Esophagus muscularis mucosa (tissue), 4 donors: ENCODE results near the gene RABIF. TPM values are rescaled to one million over a fixed set of nuclear protein-coding genes. Genes with fewer than 3 reads are reported as not detected.

Experiments used
- DNase-seq: peaks from one replicate; pipeline ENCODE4 v3.0.0-alpha.2; 2017; ENCODE audit errors: extremely low spot score
- H3K27ac ChIP-seq, 4 donors: fragments of 200-600 bp; sonication (generic); replicated peaks in 1 of 4; 1 replicate in 3 of 4; 2 replicates in 1 of 4; pipeline ENCODE4 v1.5.1; 2016 to 2019; ENCODE audit warnings: mild to moderate bottlenecking in 1 of 4
- H3K27me3 ChIP-seq, 4 donors: fragments of 200-600 bp; sonication (generic); one replicate each; pipeline versions ENCODE4 v1.5.1 to v1.6.0; 2016 to 2019
- H3K36me3 ChIP-seq, 4 donors: fragments of 200-600 bp; sonication (generic); one replicate each; pipeline ENCODE4 v1.5.1; 2016 to 2019
- H3K4me1 ChIP-seq, 4 donors: fragments of 200-600 bp; sonication (generic); one replicate each; pipeline ENCODE4 v1.5.1; 2016 to 2019
- H3K4me3 ChIP-seq, 4 donors: fragments of 200-600 bp; sonication (generic); 1 replicate in 2 of 4; 2 replicates in 2 of 4; pipeline ENCODE4 v1.5.1; 2016 to 2019; ENCODE audit warnings: mild to moderate bottlenecking in 4 of 4, moderate library complexity in 1 of 4
- H3K9me3 ChIP-seq, 4 donors: fragments of 200-600 bp; sonication (generic); 1 replicate in 3 of 4; 2 replicates in 1 of 4; pipeline ENCODE4 v1.5.1; 2016 to 2019
- CTCF ChIP-seq, 3 experiments: fragments of 200-600 bp in 2 of 3; fragments of 450-650 bp in 1 of 3; sonication (generic) in 2 of 3; IDR thresholded peaks; one replicate each; pipeline ENCODE4 v1.5.1; 2017 to 2019; ENCODE audit warnings: antibody characterized with exemption in 3 of 3, mild to moderate bottlenecking in 2 of 3, moderate library complexity in 1 of 3
- EP300 ChIP-seq: sonication (generic); formaldehyde crosslinking; IDR thresholded peaks from one replicate; pipeline ENCODE4 v1.6.1; 2017; ENCODE audit warnings: antibody characterized with exemption
- POLR2A ChIP-seq: fragments of 450-650 bp; IDR thresholded peaks from one replicate; pipeline ENCODE4 v1.6.1; 2017; ENCODE audit warnings: antibody characterized with exemption, moderate library complexity, mild to moderate bottlenecking, low read depth
- POLR2AphosphoS5 ChIP-seq, 2 donors: sonication (generic); formaldehyde crosslinking; IDR thresholded peaks; one replicate each; pipeline ENCODE4 v1.6.1; 2017; ENCODE audit warnings: antibody characterized with exemption in 2 of 2
- WGBS: methylation state at CpG from one replicate; pipeline ENCODE4 v1.1.5; 2018; 5-methylcytosine and 5-hydroxymethylcytosine counted together
- intact Hi-C: fragments of 100-400 bp; cut with DNase I; formaldehyde crosslinking; loops from one replicate; pipeline ENCODE4 v1.15.1; 2023
- total RNA-seq, 4 donors: library from RNA; depleted of rRNA; stranded (reverse); fragments of >200 nt; gene quantifications; one replicate each; pipeline versions ENCODE4 v1.1.0 to v1.2.1, GENCODE V29; 2016

The RABIF gene
- total RNA-seq, 4 donors from 2014 or later, result 4.5 to 8.3 (median 6.9) TPM

- no peak overlapping the region for H3K27ac ChIP-seq
- intact Hi-C loops, result no loop called here
- no peak overlapping the region for H3K4me3 ChIP-seq
- no peak for DNase-seq
- no peaks in the 10 kb centered on the region for H3K9me3 ChIP-seq
- TF ChIP-seq CTCF (IDR thresholded peaks at IDR 0.05) (no peak), POLR2A (no peak), EP300 (no peak), POLR2AphosphoS5 (IDR thresholded peaks at IDR 0.05) (no peak)
- no peaks in the 10 kb centered on the region for H3K4me1 ChIP-seq
- peaks cover 11 to 32% (median 22%) of the 10 kb centered on the region in 4 donors for H3K36me3 ChIP-seq
- H3K27me3 ChIP-seq, result no peaks in the 10 kb centered on the region
These were observed 8.9 kb downstream of the RABIF start for GRCh38 chr1:202880062-202880461.

GRCh38 chr1:202879128-202879527 lies 9.8 kb downstream of the RABIF start:
- H3K9me3 ChIP-seq, result no peaks in the 10 kb centered on the region
- TF ChIP-seq CTCF (IDR thresholded peaks at IDR 0.05) (no peak), POLR2AphosphoS5 (IDR thresholded peaks at IDR 0.05) (no peak), POLR2A (no peak), EP300 (no peak)
- H3K36me3 ChIP-seq, result peaks cover 11 to 32% (median 22%) of the 10 kb centered on the region in 4 donors
- DNase-seq, result no peak
- no peak overlapping the region for H3K4me3 ChIP-seq
- no peak overlapping the region for H3K27ac ChIP-seq
- intact Hi-C loops, result no loop called here
- 100% methylated on average over 1 of the region's 1 CpG for WGBS
- H3K4me1 ChIP-seq, result no peaks in the 10 kb centered on the region
- H3K27me3 ChIP-seq, result no peaks in the 10 kb centered on the region

- TF ChIP-seq EP300 (no peak), CTCF (IDR thresholded peaks at IDR 0.05) (no peak), POLR2A (no peak), POLR2AphosphoS5 (IDR thresholded peaks at IDR 0.05) (no peak)
- no peaks in the 10 kb centered on the region for H3K36me3 ChIP-seq
- WGBS, result 90% methylated on average over 4 of the region's 4 CpGs
- DNase-seq, result no peak
- intact Hi-C loops, result no loop called here
- no peak overlapping the region for H3K4me3 ChIP-seq
- no peaks in the 10 kb centered on the region for H3K4me1 ChIP-seq
- no peaks in the 10 kb centered on the region for H3K27me3 ChIP-seq
- no peak overlapping the region for H3K27ac ChIP-seq
- no peaks in the 10 kb centered on the region for H3K9me3 ChIP-seq
These were observed 15.9 kb downstream of the RABIF start for GRCh38 chr1:202873026-202873425.

- Histone ChIP-seq H3K4me1 (no peaks in the 10 kb centered on the region), H3K27ac (no peak overlapping the region), H3K4me3 (no peak overlapping the region), H3K9me3 (no peaks in the 10 kb centered on the region), H3K36me3 (no peaks in the 10 kb centered on the region), H3K27me3 (no peaks in the 10 kb centered on the region)
- WGBS, result 85% methylated on average over 4 of the region's 4 CpGs
- intact Hi-C loops, result no loop called here
- TF ChIP-seq POLR2A (no peak), POLR2AphosphoS5 (IDR thresholded peaks at IDR 0.05) (no peak), EP300 (no peak), CTCF (IDR thresholded peaks at IDR 0.05) (no peak)
- DNase-seq, result no peak
These were observed 17.6 kb downstream of the RABIF start for GRCh38 chr1:202871367-202871766.
